ENCODE data around the gene SEPTIN2. TPM values are rescaled to one million over a fixed set of nuclear protein-coding genes. Genes with fewer than 3 reads are reported as not detected.

The SEPTIN2 gene
- total and polyA plus RNA-seq, 2 donors from 2014 or later, result 187 to 435 TPM

- H3K27me3 ChIP-seq (ENCODE audit: control insufficient read depth, insufficient read depth, low read length), result no peaks in the 10 kb centered on the region
- H3K4me1 ChIP-seq (ENCODE audit: control insufficient read depth in 2 of 3, insufficient read depth in 2 of 3, low read depth in 1 of 3, low read length in 3 of 3), result no peaks in the 10 kb centered on the region
- intact Hi-C loops (cut with DNase I), result no loop called here
- no peak overlapping the region for H3K27ac ChIP-seq (ENCODE audit: low read depth in 2 of 2, low read length in 2 of 2)
- DNase-seq (no peak), FAIRE-seq (no peak)
- no peaks in the 10 kb centered on the region for H3K36me3 ChIP-seq (ENCODE audit: control insufficient read depth in 2 of 3, insufficient read depth in 3 of 3, low read length in 3 of 3)
- H3K9ac ChIP-seq (ENCODE audit: low read length in 3 of 3), result no peak overlapping the region
- H3K4me3 ChIP-seq (ENCODE audit: low read length in 3 of 3), result no peak overlapping the region
- H3K9me3 ChIP-seq (ENCODE audit: control insufficient read depth in 2 of 3, insufficient read depth in 1 of 3, low read length in 3 of 3), result no peaks in the 10 kb centered on the region
- TF ChIP-seq CTCF (IDR thresholded peaks at IDR 0.05; ENCODE audit: borderline replicate concordance, extremely low read depth, insufficient read depth), result no peak
Measured at GRCh38 chr2:241295326-241296095, 20.2 kb upstream of the SEPTIN2 start.

DNA sequence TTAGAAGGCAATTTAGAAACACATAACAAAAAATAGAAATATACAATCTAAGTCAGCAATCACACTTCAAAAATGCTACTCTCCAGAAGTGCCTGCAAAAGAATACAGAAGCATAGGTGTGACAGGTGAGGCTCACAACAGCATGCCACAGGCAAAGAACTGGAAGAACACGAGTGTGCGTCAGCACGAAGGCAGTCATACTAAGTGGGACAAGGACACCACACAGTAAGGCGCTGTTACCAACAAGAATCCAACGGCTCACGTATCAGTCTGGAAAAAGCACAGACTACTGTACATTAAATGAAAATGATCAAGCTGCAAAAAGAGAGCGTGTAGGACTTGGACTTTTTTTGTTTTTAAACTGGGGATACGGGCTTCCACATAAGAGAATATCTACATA is 19.0 kb upstream of the SEPTIN2 start:
- no peak overlapping the region for H3K9ac ChIP-seq (ENCODE audit: low read length in 3 of 3)
- FAIRE-seq (no peak), DNase-seq (no peak)
- no peaks in the 10 kb centered on the region for H3K9me3 ChIP-seq (ENCODE audit: control insufficient read depth in 2 of 3, insufficient read depth in 1 of 3, low read length in 3 of 3)
- TF ChIP-seq CTCF (IDR thresholded peaks at IDR 0.05; ENCODE audit: borderline replicate concordance, extremely low read depth, insufficient read depth), result no peak
- H3K4me1 ChIP-seq (ENCODE audit: control insufficient read depth in 2 of 3, insufficient read depth in 2 of 3, low read depth in 1 of 3, low read length in 3 of 3), result no peaks in the 10 kb centered on the region
- H3K36me3 ChIP-seq (ENCODE audit: control insufficient read depth in 2 of 3, insufficient read depth in 3 of 3, low read length in 3 of 3), result no peaks in the 10 kb centered on the region
- intact Hi-C loops (cut with DNase I), result no loop called here
- no peak overlapping the region for H3K27ac ChIP-seq (ENCODE audit: low read depth in 2 of 2, low read length in 2 of 2)
- no peak overlapping the region for H3K4me3 ChIP-seq (ENCODE audit: low read length in 3 of 3)
- H3K27me3 ChIP-seq (ENCODE audit: control insufficient read depth, insufficient read depth, low read length), result no peaks in the 10 kb centered on the region

DNA sequence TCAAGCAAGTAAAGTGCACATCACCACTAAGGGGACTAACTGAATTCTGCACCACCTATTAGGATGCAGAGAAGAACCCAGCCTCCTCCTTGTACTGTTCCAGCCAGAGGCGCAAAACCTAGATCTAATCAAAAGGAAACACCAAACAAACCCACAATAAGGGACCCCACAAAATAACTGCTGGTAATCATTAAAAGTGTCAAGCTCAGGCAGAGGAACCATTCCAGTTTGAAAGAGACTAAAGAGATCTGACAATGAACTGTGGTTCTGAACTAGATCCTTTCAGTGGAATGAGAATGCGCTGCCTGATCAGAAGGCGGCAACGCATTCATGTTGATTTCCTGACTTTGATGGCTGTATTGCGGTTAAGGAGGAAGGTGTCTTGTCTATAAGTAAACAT is 17.1 kb upstream of the SEPTIN2 start:
- no peak overlapping the region for H3K9ac ChIP-seq (ENCODE audit: low read length in 3 of 3)
- intact Hi-C loops (cut with DNase I), result no loop called here
- H3K4me3 ChIP-seq (ENCODE audit: low read length in 3 of 3), result no peak overlapping the region
- H3K27ac ChIP-seq (ENCODE audit: low read depth in 2 of 2, low read length in 2 of 2), result no peak overlapping the region
- H3K36me3 ChIP-seq (ENCODE audit: control insufficient read depth in 2 of 3, insufficient read depth in 3 of 3, low read length in 3 of 3), result no peaks in the 10 kb centered on the region
- H3K9me3 ChIP-seq (ENCODE audit: control insufficient read depth in 2 of 3, insufficient read depth in 1 of 3, low read length in 3 of 3), result no peaks in the 10 kb centered on the region
- DNase-seq (no peak), FAIRE-seq (no peak)
- no peak for TF ChIP-seq CTCF (IDR thresholded peaks at IDR 0.05; ENCODE audit: borderline replicate concordance, extremely low read depth, insufficient read depth)
- H3K27me3 ChIP-seq (ENCODE audit: control insufficient read depth, insufficient read depth, low read length), result no peaks in the 10 kb centered on the region
- peaks cover 0 to 11% (median 0%) of the 10 kb centered on the region in 3 donors for H3K4me1 ChIP-seq (ENCODE audit: control insufficient read depth in 2 of 3, insufficient read depth in 2 of 3, low read depth in 1 of 3, low read length in 3 of 3)
